Germinal center (tissue), 1 donor: ENCODE data around the gene ARHGAP8.
"Not testable (repeated sequence)": the region's sequence is repeated elsewhere in the genome, so short reads cannot be mapped to it uniquely, and the experiment has no call there.

Source experiments
- DNase-seq: peaks from one replicate; pipeline ENCODE4 v3.0.0; 2012; ENCODE audit warnings: mixed read lengths, low spot score

ARHGAP8 gene

GRCh38 chr22:44739666-44740065 lies 12.7 kb upstream of the ARHGAP8 start:
- not testable (repeated sequence) for DNase-seq

DNA sequence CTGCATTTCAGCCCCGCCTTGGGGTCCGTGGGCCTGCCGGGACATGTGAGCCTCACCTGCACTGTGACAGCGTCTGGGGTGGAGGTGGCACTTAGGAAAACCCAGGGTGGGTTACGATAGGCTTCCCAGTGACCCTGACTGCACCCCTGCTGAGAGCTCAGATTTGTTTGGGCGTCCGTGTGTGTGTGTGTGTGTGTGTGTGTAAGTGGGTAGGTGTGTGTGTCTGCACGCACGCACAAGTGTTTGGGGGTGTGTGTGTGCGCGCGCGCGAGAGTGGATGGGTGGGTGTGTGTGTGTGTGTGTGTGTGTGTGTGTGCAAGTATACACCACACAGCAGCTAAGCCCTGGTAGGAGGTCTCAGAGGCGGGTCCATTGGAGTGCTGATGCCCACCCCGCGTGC lies 12.1 kb upstream of the ARHGAP8 start:
- DNase-seq, result no peak

DNA sequence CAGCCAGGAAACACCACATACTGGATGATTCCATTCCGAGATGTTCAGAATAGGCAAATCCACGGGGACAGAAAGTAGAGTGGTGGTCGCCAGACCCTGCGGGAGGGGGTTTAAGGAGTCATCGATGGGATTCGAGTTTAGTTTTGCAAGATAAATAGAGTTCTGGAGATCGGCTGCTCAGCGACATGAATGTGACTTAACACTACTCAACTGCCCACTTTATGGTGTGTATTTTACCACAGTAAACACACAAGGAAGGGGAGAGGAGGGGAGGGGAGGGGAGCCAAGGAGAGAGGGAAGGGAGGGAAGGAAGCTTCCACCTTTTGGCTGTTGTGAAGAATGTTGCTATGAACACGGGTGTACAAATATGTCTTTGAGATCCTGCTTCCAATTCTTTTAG lies 10.4 kb upstream of the ARHGAP8 start:
- DNase-seq, result no peak

- no peak for DNase-seq
Measured at GRCh38 chr22:44743247-44743646, 9.1 kb upstream of the ARHGAP8 start.

- no peak for DNase-seq
Measured at GRCh38 chr22:44743804-44744211, 8.6 kb upstream of the ARHGAP8 start.

DNA sequence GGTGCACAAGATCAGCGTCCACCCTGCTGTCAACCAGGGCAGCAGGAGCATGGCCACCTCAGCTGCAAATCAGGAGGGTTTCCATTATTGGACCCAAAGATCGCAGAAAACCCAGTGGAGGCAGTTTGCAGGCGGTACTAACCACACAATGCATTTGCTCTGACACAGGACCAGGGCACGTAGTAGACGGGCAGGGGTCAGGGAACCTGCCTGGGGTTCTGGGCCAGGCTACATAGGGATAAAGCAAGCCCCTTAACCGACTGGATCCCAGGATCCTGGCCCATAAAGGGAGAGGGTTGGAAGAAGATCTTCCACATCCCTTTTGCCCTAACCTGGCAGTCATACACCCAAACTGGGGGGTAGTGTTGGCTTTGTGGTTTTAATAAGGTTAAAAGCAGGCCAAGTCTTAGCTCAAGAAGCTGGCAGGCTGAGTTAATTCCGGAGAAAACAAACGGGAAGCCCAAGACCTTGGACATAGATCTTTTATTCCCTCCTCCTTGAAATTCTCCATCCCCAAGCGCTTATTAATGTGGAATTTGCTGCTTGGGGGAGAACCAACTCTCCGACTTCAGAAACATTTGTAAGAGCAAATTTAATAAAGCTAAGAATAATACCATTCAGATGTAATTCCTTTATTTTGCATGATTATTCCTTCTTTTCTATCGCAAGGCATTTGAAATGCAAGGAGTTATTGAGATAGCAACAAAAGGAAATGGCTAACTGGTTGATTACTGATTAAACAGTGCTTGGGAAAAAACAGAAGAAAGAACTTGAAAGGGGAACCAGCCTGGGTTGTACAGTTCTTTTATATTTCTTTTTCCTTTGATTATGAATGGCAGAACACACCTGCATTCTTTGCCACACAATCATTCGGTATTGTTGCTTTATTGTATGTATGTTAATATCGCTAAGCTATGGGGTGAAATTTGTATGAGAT lies 6.3 kb upstream of the ARHGAP8 start:
- DNase-seq, result no peak

- DNase-seq, result not testable (repeated sequence)
Measured at GRCh38 chr22:44747784-44748127, 4.6 kb upstream of the ARHGAP8 start.

DNA sequence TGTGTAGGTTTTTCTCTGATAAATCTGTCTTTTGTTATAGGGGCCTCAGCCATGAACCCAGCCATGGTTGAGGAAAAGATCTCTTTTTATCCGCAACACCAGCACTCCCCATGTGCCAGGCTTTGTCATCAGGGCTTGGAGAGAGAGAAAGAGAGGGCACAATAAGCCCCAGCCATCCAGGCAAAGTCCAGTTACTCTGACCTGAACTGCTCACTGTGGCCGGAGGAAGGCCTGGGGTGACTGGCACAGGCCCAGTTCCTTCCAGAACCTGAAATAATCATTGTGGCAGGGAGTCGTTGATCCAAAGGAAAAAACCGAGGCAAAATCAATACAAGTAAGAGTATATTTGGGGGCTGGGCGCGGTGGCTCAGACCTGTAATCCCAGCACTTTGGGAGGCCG lies 3.9 kb upstream of the ARHGAP8 start:
- DNase-seq, result no peak

- no peak for DNase-seq
Measured at GRCh38 chr22:44750481-44750880, 1.9 kb upstream of the ARHGAP8 start.

DNA sequence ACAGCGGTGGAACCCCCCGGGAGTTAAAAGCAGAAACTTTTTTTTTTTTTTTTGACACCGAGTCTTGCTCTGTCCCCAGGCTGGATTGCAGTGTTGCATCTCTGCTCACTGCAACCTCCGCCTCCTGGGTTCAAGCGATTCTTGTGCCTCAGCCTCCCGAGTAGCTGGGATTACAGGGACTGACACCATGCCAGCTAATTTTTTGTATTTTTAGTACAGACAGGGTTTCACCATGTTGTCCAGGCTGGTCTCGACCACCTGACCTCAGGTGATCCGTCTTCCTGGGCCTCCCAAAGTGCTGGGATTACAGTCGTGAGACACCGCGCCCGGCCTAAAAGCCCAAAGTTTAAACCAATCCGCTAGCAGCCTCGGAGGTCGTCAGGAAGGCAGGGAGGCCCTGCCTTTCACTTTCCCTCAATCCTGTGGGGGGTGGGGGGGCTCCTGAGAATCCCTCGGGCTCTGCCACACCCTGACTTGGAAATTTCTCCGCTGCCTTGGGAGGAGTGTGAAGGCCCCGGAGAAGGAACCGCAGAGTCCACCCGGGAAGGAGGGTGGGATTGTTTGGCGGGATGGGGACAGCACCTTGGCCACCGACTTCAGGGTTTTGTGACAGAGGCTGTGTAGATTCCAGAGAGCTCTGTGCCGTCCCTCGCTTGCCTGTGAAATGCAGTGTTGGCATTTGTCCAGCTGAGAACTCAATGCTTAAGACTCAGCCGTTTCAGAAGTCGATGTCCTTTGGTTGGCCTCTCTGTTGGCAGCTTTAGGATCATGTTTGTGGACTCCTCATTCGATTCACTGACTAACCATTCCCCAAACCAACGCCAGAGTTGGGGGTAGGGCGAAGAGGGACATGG lies 1.0 kb downstream of the ARHGAP8 start:
- DNase-seq, result no peak

- no peak for DNase-seq
Measured at GRCh38 chr22:44754998-44755397, 2.6 kb downstream of the ARHGAP8 start.

GRCh38 chr22:44755417-44755816 lies 3.0 kb downstream of the ARHGAP8 start:
- DNase-seq, result no peak

DNA sequence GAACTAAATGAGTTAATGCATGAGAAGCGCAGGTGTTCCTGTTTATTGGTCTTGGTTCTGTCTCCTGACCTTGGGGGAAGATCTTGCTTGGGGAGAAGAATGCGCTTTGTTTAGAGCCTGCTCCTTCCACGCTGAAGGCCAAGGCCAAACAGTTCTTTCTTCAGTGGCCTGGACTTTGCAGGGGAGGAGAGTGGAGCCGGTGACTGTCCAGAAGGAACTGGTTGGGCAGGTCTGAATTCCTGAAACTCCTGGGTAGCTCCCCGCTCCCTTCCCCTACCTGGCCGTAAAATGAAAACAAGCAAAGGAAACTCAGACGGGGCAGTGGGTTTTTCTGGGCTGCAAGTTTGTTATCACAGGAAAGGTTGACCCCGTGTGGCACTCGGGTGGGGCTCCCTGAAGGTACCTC lies 3.6 kb downstream of the ARHGAP8 start:
- no peak for DNase-seq

DNA sequence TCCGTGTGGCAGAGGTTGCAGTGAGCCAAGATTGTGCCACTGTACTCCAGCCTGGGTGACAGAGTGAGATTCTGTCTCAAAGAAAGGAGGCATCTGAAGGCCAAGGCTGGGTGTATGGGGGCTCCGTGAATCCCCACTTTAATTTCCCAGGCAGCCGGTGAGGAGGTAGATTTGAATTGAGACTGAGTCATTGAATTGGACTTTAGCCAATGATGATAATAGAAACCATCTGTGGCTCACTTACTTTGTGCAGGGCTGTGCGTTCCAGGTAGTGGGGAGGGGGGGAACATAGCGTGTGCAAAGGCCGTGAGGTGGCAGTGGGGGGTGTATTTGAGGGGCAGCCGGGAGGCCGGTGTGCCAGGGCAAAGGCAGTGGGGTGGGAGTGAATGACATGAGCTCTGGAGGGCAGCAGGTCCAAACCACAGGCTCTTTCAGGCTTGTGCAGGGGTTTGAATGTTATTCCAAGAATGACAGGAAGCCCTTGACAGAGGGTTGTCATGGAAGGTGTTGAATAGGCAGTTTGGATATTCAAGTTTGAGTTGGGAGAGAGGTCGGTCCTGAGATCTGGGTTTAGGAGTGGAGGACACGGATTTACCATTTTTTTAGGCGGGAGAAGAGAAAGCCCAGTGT lies 6.1 kb downstream of the ARHGAP8 start:
- no peak for DNase-seq

DNA sequence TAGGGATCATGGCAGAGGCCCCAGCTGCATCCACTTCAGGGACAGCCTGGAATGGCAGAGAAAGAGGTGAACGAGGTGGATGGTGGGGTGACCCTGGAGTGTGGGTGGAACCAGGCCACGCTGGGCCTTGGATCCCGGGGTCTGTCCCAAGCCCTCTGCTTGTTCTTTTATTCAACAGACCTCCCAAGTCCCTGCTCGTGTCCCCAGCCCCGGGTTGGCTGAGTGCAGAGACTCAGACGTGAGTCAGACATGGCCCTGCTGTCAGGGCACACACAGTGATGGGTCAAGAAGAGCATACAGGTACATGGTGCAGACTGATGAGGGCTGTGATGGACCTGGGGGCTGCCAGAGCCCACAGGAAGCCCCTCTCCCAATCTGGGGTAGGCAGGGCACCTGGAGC lies 6.6 kb downstream of the ARHGAP8 start:
- DNase-seq, result no peak

GRCh38 chr22:44759430-44760310 lies 7.3 kb downstream of the ARHGAP8 start:
- no peak for DNase-seq

DNA sequence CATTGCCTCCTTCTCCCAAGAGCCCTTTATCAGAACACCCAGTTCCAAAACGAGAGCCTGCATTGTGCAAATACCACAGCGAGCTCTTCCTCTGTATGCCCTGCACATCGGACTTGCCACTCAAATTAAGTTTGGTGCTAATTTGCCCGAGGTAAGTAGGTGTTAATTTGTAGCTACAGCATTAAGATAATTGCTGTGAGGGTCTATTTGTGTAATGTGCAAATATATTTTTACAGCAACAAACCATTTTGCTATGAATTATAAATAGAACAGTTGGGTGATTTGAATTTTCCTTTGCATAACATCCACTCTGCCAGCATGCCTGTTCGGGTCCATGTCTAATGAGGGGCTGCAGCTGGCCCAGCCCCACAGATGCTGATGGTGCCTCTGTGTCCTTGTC lies 8.1 kb downstream of the ARHGAP8 start:
- no peak for DNase-seq

GRCh38 chr22:44761025-44761424 lies 8.7 kb downstream of the ARHGAP8 start:
- DNase-seq, result no peak

GRCh38 chr22:44764373-44764772 lies 12.0 kb downstream of the ARHGAP8 start:
- no peak for DNase-seq

DNA sequence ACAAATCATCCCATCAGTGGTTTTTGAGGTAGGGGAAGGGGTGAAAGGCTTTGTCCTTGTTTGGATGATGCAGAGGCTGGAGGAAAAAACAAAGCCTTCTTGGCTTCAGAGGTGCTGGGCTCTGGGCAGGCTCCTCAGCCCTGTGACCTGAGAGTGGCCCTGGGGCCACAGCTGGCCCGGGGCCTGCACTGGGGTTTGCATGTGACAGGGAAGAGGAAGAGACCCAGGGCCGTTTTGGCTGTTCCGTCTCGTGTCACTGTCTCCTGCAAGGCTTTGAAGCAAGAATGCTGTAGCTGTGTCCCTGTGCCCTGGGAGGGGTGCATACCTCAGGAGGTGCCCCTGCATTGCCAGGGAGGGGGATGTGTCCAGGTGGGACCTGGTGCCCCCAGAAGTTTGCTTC lies 12.6 kb downstream of the ARHGAP8 start:
- no peak for DNase-seq

- no peak for DNase-seq
Measured at GRCh38 chr22:44765571-44766285, 13.4 kb downstream of the ARHGAP8 start.
